T-helper 9 cell (primary cell): ENCODE results near the gene TTYH1.

Experiments
- DNase-seq: peaks from one replicate; pipeline ENCODE4 v3.0.0-alpha.2; 2020

TTYH1 gene

GRCh38 chr19:54448040-54448773, 32.9 kb downstream of the TTYH1 start:
- DNase-seq: no peak

- DNase-seq: peak; percentile 94
Measured at GRCh38 chr19:54448774-54449700, 33.8 kb downstream of the TTYH1 start, which contains the start of gene LENG8. LENG8 (plus strand) TSS chr19:54449199; CDS start chr19:54451345, 2,146 bp downstream.

GRCh38 chr19:54449701-54450069, 34.4 kb downstream of the TTYH1 start:
- DNase-seq: no peak

GRCh38 chr19:54451331-54451871, 36.1 kb downstream of the TTYH1 start:
- no peak for DNase-seq

GRCh38 chr19:54451997-54452396, 36.7 kb downstream of the TTYH1 start:
- no peak for DNase-seq

GRCh38 chr19:54452626-54453025, 37.4 kb downstream of the TTYH1 start:
- no peak for DNase-seq

GRCh38 chr19:54453921-54454780, 38.9 kb downstream of the TTYH1 start:
- no peak for DNase-seq

GRCh38 chr19:54454781-54455675, 39.8 kb downstream of the TTYH1 start:
- no peak for DNase-seq

GRCh38 chr19:54455786-54456422, 40.6 kb downstream of the TTYH1 start:
- no peak for DNase-seq

- no peak for DNase-seq
Measured at GRCh38 chr19:54456423-54457373, 41.4 kb downstream of the TTYH1 start.

GRCh38 chr19:54457773-54458647, 42.7 kb downstream of the TTYH1 start:
- DNase-seq: no peak

- no peak for DNase-seq
Measured at GRCh38 chr19:54458648-54459281, 43.5 kb downstream of the TTYH1 start.

- no peak for DNase-seq
Measured at GRCh38 chr19:54459282-54460229, 44.3 kb downstream of the TTYH1 start.

GRCh38 chr19:54460230-54461005, 45.2 kb downstream of the TTYH1 start:
- DNase-seq: no peak

GRCh38 chr19:54461210-54461609, 45.9 kb downstream of the TTYH1 start:
- DNase-seq: no peak

- no peak for DNase-seq
Measured at GRCh38 chr19:54461613-54462012, 46.3 kb downstream of the TTYH1 start.
